IMR-90 (cell line): ENCODE results near the gene CAST.
"Not testable (repeated sequence)": the region's sequence is repeated elsewhere in the genome, so short reads cannot be mapped to it uniquely, and the experiment has no call there.

Experiments
- CHD1 ChIP-seq: IDR thresholded peaks from 2 replicates; pipeline ENCODE4 v1.6.1; 2012; ENCODE audit warnings: low read depth, low read length, improper control_type of control experiment
- CTCF ChIP-seq: conservative IDR thresholded peaks from 2 replicates; pipeline ENCODE4 v1.5.1; 2012; ENCODE audit warnings: mild to moderate bottlenecking, low read depth, low read length, improper control_type of control experiment
- FOS ChIP-seq: fragments of 150-350 bp; IDR thresholded peaks from 2 replicates; pipeline ENCODE4 v1.6.1; 2016; ENCODE audit warnings: low read depth, low read length
- MAFK ChIP-seq: IDR thresholded peaks from 2 replicates; pipeline ENCODE4 v1.6.1; 2012; ENCODE audit warnings: low read depth, low read length, improper control_type of control experiment
- MXI1 ChIP-seq: IDR thresholded peaks from 2 replicates; pipeline ENCODE4 v1.6.1; 2012; ENCODE audit warnings: low read depth, mild to moderate bottlenecking, low read length, moderate library complexity, borderline replicate concordance
- POLR2A ChIP-seq: IDR thresholded peaks from 2 replicates; pipeline ENCODE4 v1.6.1; 2012; ENCODE audit warnings: mild to moderate bottlenecking, low read depth, low read length
- RAD21 ChIP-seq: IDR thresholded peaks from 2 replicates; pipeline ENCODE4 v1.6.1; 2012; ENCODE audit warnings: low read length, improper control_type of control experiment
- RFX5 ChIP-seq: IDR thresholded peaks from 2 replicates; pipeline ENCODE4 v1.8.0; 2012; ENCODE audit warnings: low read depth, mild to moderate bottlenecking, low read length, moderate library complexity
- SMC3 ChIP-seq: fragments of 150-350 bp; IDR thresholded peaks from 2 replicates; pipeline ENCODE4 v1.6.1; 2016; ENCODE audit warnings: low read depth, mild to moderate bottlenecking, antibody characterized with exemption, low read length, moderate library complexity
- USF2 ChIP-seq: fragments of 150-350 bp; IDR thresholded peaks from 2 replicates; pipeline ENCODE4 v1.6.1; 2017; ENCODE audit warnings: mild to moderate bottlenecking, antibody characterized with exemption, low read length, low read depth

GRCh38 chr5:96618311-96619016, 43.7 kb upstream of the CAST start:
- not testable (repeated sequence) for TF ChIP-seq SMC3, CTCF, USF2, FOS, RAD21, POLR2A, RFX5, MXI1, MAFK, CHD1
